Measurements from ENCODE around the gene CD99L2.
"Not testable (repeated sequence)": the region's sequence is repeated elsewhere in the genome, so short reads cannot be mapped to it uniquely, and the experiment has no call there.

Gene CD99L2

DNA sequence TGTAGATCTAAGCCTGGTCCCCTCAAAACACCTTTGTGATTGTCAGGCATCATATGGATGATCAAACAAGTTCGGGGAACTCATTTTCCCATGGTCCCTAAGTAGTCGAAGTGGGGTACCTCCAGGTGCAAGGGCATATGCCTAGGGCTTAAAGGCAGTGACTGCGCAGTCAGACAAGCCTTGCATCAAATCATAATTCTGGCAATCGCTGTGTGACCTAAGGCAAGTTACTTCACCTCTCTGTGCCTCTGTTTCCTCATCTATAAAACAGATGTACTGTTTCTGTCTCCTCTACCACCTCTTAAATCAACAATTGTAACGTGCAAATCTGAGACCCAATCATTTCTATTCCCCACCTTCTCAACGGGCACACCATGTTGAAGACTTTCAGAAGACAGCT is 1.8 kb downstream of the CD99L2 start:
- DNase-seq: no peak

- no peak for DNase-seq
Measured at GRCh38 chrX:150893936-150894335, 4.5 kb downstream of the CD99L2 start.

DNA sequence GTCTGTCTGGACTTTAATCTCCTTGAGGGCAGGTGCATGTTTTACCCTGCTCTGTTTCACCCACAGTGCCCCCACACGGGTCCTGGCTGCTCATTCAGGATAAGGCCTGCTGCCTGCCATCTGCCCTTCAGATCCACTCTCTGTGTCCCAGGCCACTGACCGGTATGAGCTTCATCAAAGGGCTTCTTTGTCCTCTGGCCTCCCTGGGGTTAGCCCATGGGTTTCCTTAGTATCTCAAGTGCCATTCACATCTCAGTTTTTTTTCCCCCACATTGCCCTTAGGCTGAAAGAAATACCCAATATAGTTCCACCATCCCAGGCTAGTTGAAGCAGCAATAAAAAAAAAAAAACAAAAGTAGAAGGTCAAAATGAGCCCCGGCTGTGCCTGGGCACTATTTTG is 9.3 kb downstream of the CD99L2 start:
- DNase-seq: no peak

GRCh38 chrX:150887906-150888465 is 10.5 kb downstream of the CD99L2 start:
- no peak for DNase-seq

DNA sequence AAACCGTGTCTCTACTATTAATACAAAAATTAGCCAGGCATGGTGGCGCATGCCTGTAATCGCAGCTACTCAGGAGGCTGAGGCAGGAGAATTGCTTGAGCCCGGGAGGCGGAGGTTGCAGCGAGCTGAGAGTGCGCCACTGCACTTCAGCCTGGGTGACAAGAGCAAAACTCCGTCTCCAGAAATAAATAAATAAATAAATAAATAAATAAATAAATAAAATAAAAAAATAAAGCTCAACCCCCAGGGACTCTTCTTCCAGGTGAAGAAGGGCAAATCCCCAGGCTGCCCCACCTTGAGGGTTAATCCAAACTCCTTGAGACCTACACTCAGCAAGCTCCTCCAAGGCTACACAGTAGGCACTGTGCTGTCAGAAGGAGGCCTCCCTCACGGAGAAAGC is 11.2 kb downstream of the CD99L2 start:
- DNase-seq: not testable (repeated sequence)

DNA sequence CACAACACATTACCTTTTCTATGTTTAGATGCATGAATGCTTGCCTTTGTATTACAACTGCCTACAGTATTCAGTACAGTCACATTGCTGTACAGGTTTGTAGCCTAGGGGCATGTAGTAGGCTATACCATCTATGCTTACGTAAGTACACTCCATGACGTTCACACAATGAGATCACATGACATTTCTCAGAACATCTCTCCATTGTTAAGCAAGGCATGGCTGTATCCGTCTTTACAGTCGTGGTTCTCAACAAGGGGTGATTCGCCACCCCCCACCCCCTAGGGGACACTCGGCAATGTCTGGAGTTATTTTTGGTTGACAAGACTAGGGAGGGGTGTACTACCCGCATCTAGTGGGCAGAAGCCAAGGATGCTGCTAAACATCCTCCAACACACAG is 12.1 kb downstream of the CD99L2 start:
- DNase-seq: no peak

- DNase-seq: no peak
Measured at GRCh38 chrX:150880808-150881165, 17.7 kb downstream of the CD99L2 start.

GRCh38 chrX:150879855-150880807 is 18.3 kb downstream of the CD99L2 start:
- no peak for DNase-seq

- not testable (repeated sequence) for DNase-seq
Measured at GRCh38 chrX:150875621-150876020, 22.8 kb downstream of the CD99L2 start.

GRCh38 chrX:150874448-150874847 is 24.0 kb downstream of the CD99L2 start:
- DNase-seq: no peak

- no peak for DNase-seq
Measured at GRCh38 chrX:150873616-150874015, 24.9 kb downstream of the CD99L2 start.

DNA sequence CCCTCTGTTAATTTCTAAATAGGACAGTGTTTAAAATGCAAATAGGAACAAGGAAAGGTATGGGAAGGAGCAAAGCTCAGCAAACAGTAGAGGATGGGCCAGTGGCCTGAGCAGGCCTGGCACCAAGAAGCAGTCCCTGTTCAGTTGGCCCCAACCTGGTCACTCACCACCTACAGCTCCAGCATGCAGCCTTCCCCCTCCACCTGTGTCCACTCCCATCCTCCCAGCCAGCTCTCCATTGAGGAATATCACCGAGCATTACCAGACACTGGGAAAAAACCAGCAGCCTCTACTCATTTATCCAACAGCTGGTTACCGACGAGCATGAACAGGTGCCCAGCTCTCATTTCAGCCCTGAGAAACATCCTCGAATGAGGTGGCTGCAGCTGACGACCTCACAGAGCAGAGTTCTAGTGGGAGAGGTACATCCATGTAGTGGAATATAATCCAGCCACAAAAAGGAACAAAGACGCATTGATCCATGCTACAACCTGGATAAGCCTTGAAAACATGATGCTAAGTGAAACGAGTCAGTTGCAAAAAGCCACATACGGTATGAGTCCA is 25.6 kb downstream of the CD99L2 start:
- DNase-seq: no peak

DNA sequence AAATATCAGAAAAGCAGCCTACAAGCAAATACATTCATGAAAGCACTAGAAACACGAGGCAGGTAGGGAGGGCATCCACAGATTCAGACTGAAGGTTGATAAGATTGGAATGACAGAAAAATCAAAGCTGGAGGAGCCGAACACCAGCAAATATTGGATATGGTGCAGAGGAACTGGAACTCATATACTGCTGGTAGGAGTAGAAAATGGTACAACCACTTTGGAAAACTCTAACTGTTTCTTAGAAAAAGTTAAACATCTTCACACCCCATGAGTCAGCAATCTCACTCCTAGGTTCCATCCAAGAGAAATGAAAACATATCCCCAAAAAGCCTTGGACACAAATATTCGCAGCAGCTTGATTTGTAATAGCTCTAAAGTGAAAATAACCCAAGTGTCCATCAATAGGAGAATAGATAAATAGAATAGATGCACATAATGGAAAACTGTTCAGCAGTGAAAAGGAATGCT is 27.1 kb downstream of the CD99L2 start:
- no peak for DNase-seq

DNA sequence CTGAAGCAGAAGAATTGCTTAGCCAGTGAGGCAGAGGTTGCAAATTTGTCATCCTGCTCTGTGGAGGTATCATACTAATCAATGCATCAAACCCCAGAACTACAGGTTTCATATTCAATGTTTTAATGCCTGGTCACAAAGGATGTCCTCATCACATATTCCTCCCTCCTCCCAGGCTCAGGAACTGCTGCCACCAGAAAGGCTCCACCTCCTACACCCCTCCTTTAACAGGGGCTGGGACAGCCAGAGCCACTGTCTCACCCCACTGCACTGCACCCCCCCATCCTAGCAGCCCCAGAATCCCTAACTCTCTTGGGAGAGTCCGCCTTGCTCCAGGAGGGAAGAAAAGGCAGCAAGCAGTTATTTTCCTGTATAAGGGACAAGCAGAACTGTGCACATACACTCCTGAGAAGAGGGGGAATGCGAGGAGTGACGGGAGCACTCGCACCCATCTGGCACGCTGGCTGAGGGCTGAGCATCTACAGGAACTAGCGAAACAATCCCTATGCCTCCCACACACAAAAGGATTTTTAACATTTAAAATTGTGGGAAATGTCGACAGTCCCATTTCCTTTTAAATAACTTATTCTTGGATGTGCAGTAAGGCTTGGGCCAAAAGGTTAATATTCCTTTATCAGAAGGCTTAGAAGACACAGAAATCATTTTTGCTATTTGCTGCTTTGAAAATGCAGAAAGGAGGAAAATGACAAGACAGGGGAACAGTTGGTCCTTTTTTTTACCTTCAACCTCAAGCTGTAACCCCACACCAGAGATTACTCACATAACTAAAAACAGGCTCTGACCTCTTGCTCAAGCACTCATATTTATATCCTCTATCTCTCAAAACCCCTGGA is 27.8 kb downstream of the CD99L2 start:
- DNase-seq: no peak

DNA sequence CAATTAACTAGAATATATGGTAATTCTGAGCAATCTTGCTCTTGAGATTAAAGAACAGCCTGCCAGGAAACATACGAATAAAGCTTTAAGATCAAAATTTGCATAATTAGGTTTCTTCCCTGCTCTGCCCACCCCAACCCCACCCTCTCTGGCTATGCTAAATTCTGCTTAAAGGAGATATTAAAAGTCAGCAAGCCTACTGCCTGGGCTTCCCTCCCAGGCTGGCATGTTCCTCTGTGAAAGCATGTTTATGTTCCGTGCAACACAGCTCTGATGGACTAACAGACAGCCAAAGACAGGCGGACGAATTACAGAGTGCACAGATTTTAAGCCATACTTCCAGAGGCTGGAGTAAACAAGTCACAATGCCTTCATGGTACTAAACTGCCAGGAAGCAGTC is 28.4 kb downstream of the CD99L2 start:
- DNase-seq: no peak

- DNase-seq: no peak
Measured at GRCh38 chrX:150869450-150869849, 29.0 kb downstream of the CD99L2 start.

GRCh38 chrX:150868625-150869024 is 29.8 kb downstream of the CD99L2 start:
- no peak for DNase-seq

- no peak for DNase-seq
Measured at GRCh38 chrX:150864127-150864526, 34.3 kb downstream of the CD99L2 start.

- no peak for DNase-seq
Measured at GRCh38 chrX:150863191-150863590, 35.3 kb downstream of the CD99L2 start.

- DNase-seq: no peak
Measured at GRCh38 chrX:150857453-150857852, 41.0 kb downstream of the CD99L2 start.

GRCh38 chrX:150856785-150857184 is 41.7 kb downstream of the CD99L2 start:
- DNase-seq: no peak

GRCh38 chrX:150856101-150856500 is 42.4 kb downstream of the CD99L2 start:
- DNase-seq: no peak

DNA sequence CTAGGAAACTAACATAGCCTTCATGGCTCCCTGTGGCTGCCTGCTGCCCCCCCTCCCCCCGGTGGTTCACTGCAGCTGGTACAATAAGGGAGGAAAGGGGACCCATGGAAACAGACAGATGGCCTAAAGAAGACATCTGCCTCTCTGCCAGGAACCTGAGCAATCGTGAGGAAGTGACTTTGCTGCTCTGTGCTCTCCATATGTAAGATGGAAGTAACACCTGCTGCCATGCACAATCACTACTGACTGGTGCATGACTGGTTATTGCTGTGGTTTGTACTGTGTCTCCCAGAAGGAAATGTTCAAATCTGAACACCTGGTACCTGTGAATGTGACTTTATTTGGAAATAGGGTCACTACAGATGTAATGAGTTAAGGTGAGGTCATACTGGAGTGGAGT is 43.6 kb downstream of the CD99L2 start:
- peak; percentile 28 for DNase-seq
